Ishikawa (cell line): ENCODE results near the gene PRRX2.

Experiments used
- CEBPB ChIP-seq: IDR thresholded peaks from 2 replicates; pipeline ENCODE4 v1.6.1; 2012
- CREB1 ChIP-seq: IDR thresholded peaks from 2 replicates; pipeline ENCODE4 v1.6.1; 2012; ENCODE audit warnings: low read depth
- EGR1 ChIP-seq: IDR thresholded peaks from 2 replicates; pipeline ENCODE4 v1.6.1; 2012
- EP300 ChIP-seq: IDR thresholded peaks from 2 replicates; pipeline ENCODE4 v1.6.1; 2012; ENCODE audit warnings: borderline replicate concordance
- FOXM1 ChIP-seq: IDR thresholded peaks from 2 replicates; pipeline ENCODE4 v1.6.1; 2012; ENCODE audit warnings: low read depth, borderline replicate concordance
- NFIC ChIP-seq: IDR thresholded peaks from 2 replicates; pipeline ENCODE4 v1.6.1; 2012
- RAD21 ChIP-seq: IDR thresholded peaks from 2 replicates; pipeline ENCODE4 v1.6.1; 2012; ENCODE audit warnings: low read depth
- TAF1 ChIP-seq: IDR thresholded peaks from 2 replicates; pipeline ENCODE4 v1.6.1; 2012; ENCODE audit warnings: low read depth, mild to moderate bottlenecking
- YY1 ChIP-seq: IDR thresholded peaks from 2 replicates; pipeline ENCODE4 v1.6.1; 2012; ENCODE audit warnings: low read depth
- TF ChIP-seq, protein P1 (sequence below): IDR thresholded peaks from 2 replicates; pipeline ENCODE4 v1.6.1; 2012
- TF ChIP-seq, protein P2 (sequence below): IDR thresholded peaks from 2 replicates; pipeline ENCODE4 v1.6.1; 2012; ENCODE audit warnings: low read depth, mild to moderate bottlenecking

- TF ChIP-seq CREB1 (no peak), CEBPB (no peak), FOXM1 (no peak), TAF1 (no peak), RAD21 (no peak), EGR1 (no peak), YY1 (no peak), EP300 (no peak), NFIC (no peak)
- TF ChIP-seq, protein P1, sequence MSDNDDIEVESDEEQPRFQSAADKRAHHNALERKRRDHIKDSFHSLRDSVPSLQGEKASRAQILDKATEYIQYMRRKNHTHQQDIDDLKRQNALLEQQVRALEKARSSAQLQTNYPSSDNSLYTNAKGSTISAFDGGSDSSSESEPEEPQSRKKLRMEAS = no peak
- TF ChIP-seq, protein P2, sequence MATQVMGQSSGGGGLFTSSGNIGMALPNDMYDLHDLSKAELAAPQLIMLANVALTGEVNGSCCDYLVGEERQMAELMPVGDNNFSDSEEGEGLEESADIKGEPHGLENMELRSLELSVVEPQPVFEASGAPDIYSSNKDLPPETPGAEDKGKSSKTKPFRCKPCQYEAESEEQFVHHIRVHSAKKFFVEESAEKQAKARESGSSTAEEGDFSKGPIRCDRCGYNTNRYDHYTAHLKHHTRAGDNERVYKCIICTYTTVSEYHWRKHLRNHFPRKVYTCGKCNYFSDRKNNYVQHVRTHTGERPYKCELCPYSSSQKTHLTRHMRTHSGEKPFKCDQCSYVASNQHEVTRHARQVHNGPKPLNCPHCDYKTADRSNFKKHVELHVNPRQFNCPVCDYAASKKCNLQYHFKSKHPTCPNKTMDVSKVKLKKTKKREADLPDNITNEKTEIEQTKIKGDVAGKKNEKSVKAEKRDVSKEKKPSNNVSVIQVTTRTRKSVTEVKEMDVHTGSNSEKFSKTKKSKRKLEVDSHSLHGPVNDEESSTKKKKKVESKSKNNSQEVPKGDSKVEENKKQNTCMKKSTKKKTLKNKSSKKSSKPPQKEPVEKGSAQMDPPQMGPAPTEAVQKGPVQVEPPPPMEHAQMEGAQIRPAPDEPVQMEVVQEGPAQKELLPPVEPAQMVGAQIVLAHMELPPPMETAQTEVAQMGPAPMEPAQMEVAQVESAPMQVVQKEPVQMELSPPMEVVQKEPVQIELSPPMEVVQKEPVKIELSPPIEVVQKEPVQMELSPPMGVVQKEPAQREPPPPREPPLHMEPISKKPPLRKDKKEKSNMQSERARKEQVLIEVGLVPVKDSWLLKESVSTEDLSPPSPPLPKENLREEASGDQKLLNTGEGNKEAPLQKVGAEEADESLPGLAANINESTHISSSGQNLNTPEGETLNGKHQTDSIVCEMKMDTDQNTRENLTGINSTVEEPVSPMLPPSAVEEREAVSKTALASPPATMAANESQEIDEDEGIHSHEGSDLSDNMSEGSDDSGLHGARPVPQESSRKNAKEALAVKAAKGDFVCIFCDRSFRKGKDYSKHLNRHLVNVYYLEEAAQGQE = no peak
Measured at GRCh38 chr9:129664746-129665388, 580 bp upstream of the PRRX2 start.
